ENCODE results near the gene EZH2.

Gene EZH2

GRCh38 chr7:148883266-148884048, 634 bp downstream of the EZH2 start:
- H2AK5ac ChIP-seq (ENCODE audit: low read length), result peak overlapping the region; percentile 7
- peak overlapping the region; percentile 84 for H4K12ac ChIP-seq (ENCODE audit: low read depth, low read length)
- peak overlapping the region; percentile 92 for H3K9ac ChIP-seq (ENCODE audit: low read length)
- H3K14ac ChIP-seq (ENCODE audit: low read length), result peak overlapping the region; percentile 90
- peak in 1 of 2 donors; percentile 21 for DNase-seq
- H3K4me2 ChIP-seq (ENCODE audit: low read length), result peak overlapping the region; percentile 99
- peak overlapping the region; percentile 94 for H3K4me3 ChIP-seq (ENCODE audit: low read depth, low read length)
- no peak overlapping the region for H3K23ac ChIP-seq (ENCODE audit: low read length)
- H3K27me3 ChIP-seq (ENCODE audit: insufficient read depth, low read length), result no peaks in the 10 kb centered on the region
- no peaks in the 10 kb centered on the region for H3K9me3 ChIP-seq (ENCODE audit: insufficient read depth, low read depth, low read length)
- H3K79me2 ChIP-seq (ENCODE audit: control insufficient read depth, insufficient read depth, low read length, poor library complexity), result peaks cover 16% of the 10 kb centered on the region
- H2BK120ac ChIP-seq (ENCODE audit: insufficient read depth, low read length, poor library complexity), result peak overlapping the region; percentile 73
- H4K8ac ChIP-seq (ENCODE audit: low read depth, low read length), result peak overlapping the region; percentile 71
- peak overlapping the region; percentile 76 for H4K91ac ChIP-seq (ENCODE audit: low read depth, low read length)
- WGBS (ENCODE audit: extremely low coverage, insufficient coverage, insufficient read length), result no CpG with 5 or more reads among the region's 88 CpGs
- peak overlapping the region; percentile 95 for H3K18ac ChIP-seq (ENCODE audit: low read length)
- H2AFZ ChIP-seq (ENCODE audit: insufficient read depth, low read length, poor library complexity), result peak overlapping the region; percentile 93
- H3K4ac ChIP-seq (ENCODE audit: low read depth, low read length), result peak overlapping the region; percentile 98
- no peak overlapping the region for H2BK12ac ChIP-seq (ENCODE audit: low read length)
- H3K36me3 ChIP-seq (ENCODE audit: control insufficient read depth in 1 of 2, insufficient read depth in 2 of 2, low read length in 2 of 2), result no peaks in the 10 kb centered on the region
- H3K4me1 ChIP-seq (ENCODE audit: control insufficient read depth in 1 of 2, insufficient read depth in 2 of 2, low read length in 2 of 2), result peaks cover 0 to 2% of the 10 kb centered on the region in 2 experiments
- peaks cover 16% of the 10 kb centered on the region for H3K79me1 ChIP-seq (ENCODE audit: low read length)
- peak overlapping the region; percentile 61 for H3K27ac ChIP-seq (ENCODE audit: low read depth, low read length)
- peak overlapping the region; percentile 57 for H2BK5ac ChIP-seq (ENCODE audit: low read depth, low read length, poor library complexity)

GRCh38 chr7:148882841-148883265, 1.2 kb downstream of the EZH2 start:
- H3K4me3 ChIP-seq (ENCODE audit: low read depth, low read length), result peak overlapping the region; percentile 94
- peak in 1 of 2 donors; percentile 20 for DNase-seq
- H3K4ac ChIP-seq (ENCODE audit: low read depth, low read length), result peak overlapping the region; percentile 68
- H2AFZ ChIP-seq (ENCODE audit: insufficient read depth, low read length, poor library complexity), result peak overlapping the region; percentile 93
- H3K4me1 ChIP-seq (ENCODE audit: control insufficient read depth in 1 of 2, insufficient read depth in 2 of 2, low read length in 2 of 2), result peaks cover 0 to 2% of the 10 kb centered on the region in 2 experiments
- no peak overlapping the region for H2BK12ac ChIP-seq (ENCODE audit: low read length)
- no peaks in the 10 kb centered on the region for H3K9me3 ChIP-seq (ENCODE audit: insufficient read depth, low read depth, low read length)
- no peak overlapping the region for H4K12ac ChIP-seq (ENCODE audit: low read depth, low read length)
- H2BK120ac ChIP-seq (ENCODE audit: insufficient read depth, low read length, poor library complexity), result no peak overlapping the region
- WGBS (ENCODE audit: extremely low coverage, insufficient coverage, insufficient read length), result no CpG with 5 or more reads among the region's 12 CpGs
- peak overlapping the region; percentile 92 for H3K9ac ChIP-seq (ENCODE audit: low read length)
- H3K79me2 ChIP-seq (ENCODE audit: control insufficient read depth, insufficient read depth, low read length, poor library complexity), result peaks cover 16% of the 10 kb centered on the region
- no peak overlapping the region for H4K8ac ChIP-seq (ENCODE audit: low read depth, low read length)
- no peaks in the 10 kb centered on the region for H3K36me3 ChIP-seq (ENCODE audit: control insufficient read depth in 1 of 2, insufficient read depth in 2 of 2, low read length in 2 of 2)
- no peak overlapping the region for H2BK5ac ChIP-seq (ENCODE audit: low read depth, low read length, poor library complexity)
- H2AK5ac ChIP-seq (ENCODE audit: low read length), result no peak overlapping the region
- peak overlapping the region; percentile 2 for H4K91ac ChIP-seq (ENCODE audit: low read depth, low read length)
- peak overlapping the region; percentile 32 for H3K14ac ChIP-seq (ENCODE audit: low read length)
- H3K79me1 ChIP-seq (ENCODE audit: low read length), result peaks cover 16% of the 10 kb centered on the region
- no peaks in the 10 kb centered on the region for H3K27me3 ChIP-seq (ENCODE audit: insufficient read depth, low read length)
- no peak overlapping the region for H3K23ac ChIP-seq (ENCODE audit: low read length)
- H3K27ac ChIP-seq (ENCODE audit: low read depth, low read length), result no peak overlapping the region
- peak overlapping the region; percentile 99 for H3K4me2 ChIP-seq (ENCODE audit: low read length)
- H3K18ac ChIP-seq (ENCODE audit: low read length), result peak overlapping the region; percentile 55

GRCh38 chr7:148882192-148882591, 1.9 kb downstream of the EZH2 start:
- Histone ChIP-seq H3K9me3 (ENCODE audit: insufficient read depth, low read depth, low read length) (no peaks in the 10 kb centered on the region), H3K79me1 (ENCODE audit: low read length) (peaks cover 16% of the 10 kb centered on the region), H3K9ac (ENCODE audit: low read length) (no peak overlapping the region), H3K36me3 (ENCODE audit: control insufficient read depth in 1 of 2, insufficient read depth in 2 of 2, low read length in 2 of 2) (no peaks in the 10 kb centered on the region), H2BK120ac (ENCODE audit: insufficient read depth, low read length, poor library complexity) (no peak overlapping the region), H3K18ac (ENCODE audit: low read length) (no peak overlapping the region), H2BK5ac (ENCODE audit: low read depth, low read length, poor library complexity) (no peak overlapping the region), H4K12ac (ENCODE audit: low read depth, low read length) (no peak overlapping the region), H2AK5ac (ENCODE audit: low read length) (no peak overlapping the region), H4K91ac (ENCODE audit: low read depth, low read length) (no peak overlapping the region), H3K14ac (ENCODE audit: low read length) (no peak overlapping the region), H2AFZ (ENCODE audit: insufficient read depth, low read length, poor library complexity) (no peak overlapping the region), H3K4me2 (ENCODE audit: low read length) (no peak overlapping the region), H2BK12ac (ENCODE audit: low read length) (no peak overlapping the region), H3K27ac (ENCODE audit: low read depth, low read length) (no peak overlapping the region), H3K79me2 (ENCODE audit: control insufficient read depth, insufficient read depth, low read length, poor library complexity) (peaks cover 16% of the 10 kb centered on the region), H3K4me3 (ENCODE audit: low read depth, low read length) (no peak overlapping the region), H3K4ac (ENCODE audit: low read depth, low read length) (no peak overlapping the region), H3K23ac (ENCODE audit: low read length) (no peak overlapping the region), H3K27me3 (ENCODE audit: insufficient read depth, low read length) (no peaks in the 10 kb centered on the region), H3K4me1 (ENCODE audit: control insufficient read depth in 1 of 2, insufficient read depth in 2 of 2, low read length in 2 of 2) (peaks cover 0 to 2% of the 10 kb centered on the region in 2 experiments), H4K8ac (ENCODE audit: low read depth, low read length) (no peak overlapping the region)
- no peak for DNase-seq
- no CpG with 5 or more reads among the region's 5 CpGs for WGBS (ENCODE audit: extremely low coverage, insufficient coverage, insufficient read length)

GRCh38 chr7:148878317-148878716, 5.8 kb downstream of the EZH2 start:
- Histone ChIP-seq H3K23ac (ENCODE audit: low read length) (no peak overlapping the region), H3K27me3 (ENCODE audit: insufficient read depth, low read length) (no peaks in the 10 kb centered on the region), H3K79me2 (ENCODE audit: control insufficient read depth, insufficient read depth, low read length, poor library complexity) (peaks cover 9% of the 10 kb centered on the region), H4K8ac (ENCODE audit: low read depth, low read length) (no peak overlapping the region), H3K27ac (ENCODE audit: low read depth, low read length) (no peak overlapping the region), H3K9me3 (ENCODE audit: insufficient read depth, low read depth, low read length) (no peaks in the 10 kb centered on the region), H2AFZ (ENCODE audit: insufficient read depth, low read length, poor library complexity) (no peak overlapping the region), H2BK5ac (ENCODE audit: low read depth, low read length, poor library complexity) (no peak overlapping the region), H3K4me1 (ENCODE audit: control insufficient read depth in 1 of 2, insufficient read depth in 2 of 2, low read length in 2 of 2) (no peaks in the 10 kb centered on the region), H2AK5ac (ENCODE audit: low read length) (no peak overlapping the region), H3K18ac (ENCODE audit: low read length) (no peak overlapping the region), H2BK12ac (ENCODE audit: low read length) (no peak overlapping the region), H3K9ac (ENCODE audit: low read length) (no peak overlapping the region), H3K36me3 (ENCODE audit: control insufficient read depth in 1 of 2, insufficient read depth in 2 of 2, low read length in 2 of 2) (no peaks in the 10 kb centered on the region), H4K91ac (ENCODE audit: low read depth, low read length) (no peak overlapping the region), H3K79me1 (ENCODE audit: low read length) (peaks cover 2% of the 10 kb centered on the region), H2BK120ac (ENCODE audit: insufficient read depth, low read length, poor library complexity) (no peak overlapping the region), H3K4ac (ENCODE audit: low read depth, low read length) (no peak overlapping the region), H3K14ac (ENCODE audit: low read length) (no peak overlapping the region), H3K4me2 (ENCODE audit: low read length) (no peak overlapping the region), H3K4me3 (ENCODE audit: low read depth, low read length) (no peak overlapping the region), H4K12ac (ENCODE audit: low read depth, low read length) (no peak overlapping the region)
- DNase-seq, result no peak
- no CpG with 5 or more reads among the region's 2 CpGs for WGBS (ENCODE audit: extremely low coverage, insufficient coverage, insufficient read length)
